Measurements from ENCODE around the gene PLCD1.
"Not testable (repeated sequence)": the region's sequence is repeated elsewhere in the genome, so short reads cannot be mapped to it uniquely, and the experiment has no call there.

PLCD1 gene

DNA sequence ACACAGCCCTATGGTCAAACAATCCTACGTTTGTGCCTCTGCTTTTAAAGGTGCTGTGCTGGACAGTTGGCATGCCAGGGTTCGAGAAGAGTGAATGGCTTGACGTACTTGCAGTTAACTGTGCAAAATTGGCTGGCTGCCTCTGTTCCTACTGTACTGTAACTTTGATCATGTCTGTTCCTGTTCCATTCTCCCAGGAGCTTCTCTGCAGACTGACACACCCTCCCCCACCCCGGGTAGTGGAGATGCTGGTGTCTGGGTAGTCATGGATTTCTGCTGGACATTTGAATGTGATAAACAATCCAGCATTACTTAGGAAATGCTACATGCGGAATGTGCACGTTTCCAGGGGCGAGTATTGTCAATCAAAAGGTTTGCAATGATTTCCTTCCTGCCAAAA lies 45.4 kb downstream of the PLCD1 start:
- DNase-seq: no peak

DNA sequence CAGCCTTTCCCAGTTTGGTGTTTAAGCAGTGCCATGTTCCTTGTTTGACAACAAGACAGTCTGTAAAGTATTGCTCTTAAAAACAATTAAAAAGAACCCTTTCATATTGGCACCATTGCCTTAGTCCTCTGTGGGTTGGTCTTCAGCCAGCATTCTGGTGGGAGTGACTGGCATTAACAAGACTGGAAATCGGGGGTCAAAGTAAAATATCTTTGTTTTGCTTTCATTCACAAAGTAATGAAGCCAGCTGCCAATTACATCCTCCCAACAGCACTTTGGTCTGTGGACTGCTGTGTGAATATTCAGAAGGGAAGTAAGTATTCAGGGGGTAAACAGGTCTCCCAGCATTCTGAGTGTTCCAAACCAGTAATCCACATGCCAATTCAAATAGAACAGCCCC lies 47.1 kb downstream of the PLCD1 start:
- no peak for DNase-seq

DNA sequence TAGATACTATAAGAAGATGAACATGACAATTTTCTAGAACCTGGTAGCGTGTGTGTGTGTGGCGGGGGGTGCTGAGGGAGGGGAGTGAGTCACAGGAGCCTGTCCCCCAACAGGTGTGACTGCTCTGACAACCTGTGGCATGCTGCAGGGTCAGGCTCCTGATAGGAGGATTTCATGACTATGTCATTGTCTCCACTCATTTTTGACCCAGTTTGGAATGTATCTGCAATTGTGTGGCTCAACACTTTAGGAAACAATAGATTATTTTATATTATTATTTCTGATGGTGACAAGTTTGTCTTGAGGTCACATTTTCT lies 48.1 kb downstream of the PLCD1 start:
- DNase-seq: no peak

DNA sequence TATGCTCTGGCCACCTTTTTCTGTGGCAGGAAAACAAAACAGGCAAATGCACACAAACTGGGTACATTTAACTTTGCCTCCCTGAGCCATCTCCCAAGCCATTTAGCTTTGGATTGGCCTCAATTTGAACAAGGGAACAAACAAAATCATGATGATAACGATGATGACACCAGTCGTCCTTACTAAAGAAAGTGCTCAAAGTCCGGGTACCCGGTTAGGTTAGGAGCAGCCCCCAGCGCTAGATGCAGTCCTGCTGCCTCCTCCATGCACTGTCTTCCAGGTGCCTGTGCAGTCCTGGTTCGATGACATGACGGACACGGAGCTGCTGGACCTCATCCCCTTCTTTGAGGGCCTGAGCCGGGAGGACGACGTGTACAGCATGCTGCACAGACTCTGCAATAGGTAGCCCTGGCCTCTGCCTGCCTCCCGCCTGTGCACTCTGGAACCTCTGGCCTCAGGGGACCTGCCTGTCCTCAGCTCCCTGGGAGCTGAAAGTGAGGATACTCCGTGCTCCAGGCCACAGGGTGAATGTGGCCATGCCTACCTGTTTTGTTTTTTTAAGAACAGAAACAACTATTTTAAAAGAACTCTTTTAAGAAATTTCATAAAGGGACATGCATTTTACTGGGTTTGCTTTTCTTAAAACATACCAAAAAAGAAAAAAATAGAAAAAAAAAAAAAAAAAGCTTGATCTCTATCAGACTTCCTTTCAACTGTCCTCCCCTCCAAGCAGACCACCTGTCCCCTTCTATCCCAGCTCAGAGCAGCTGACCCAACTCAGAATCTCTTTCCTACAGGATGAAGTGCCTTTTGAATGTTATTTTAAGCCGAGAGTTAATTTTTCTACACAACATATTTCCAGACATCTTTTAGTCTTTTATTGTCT lies 48.7 kb downstream of the PLCD1 start:
- DNase-seq: no peak

DNA sequence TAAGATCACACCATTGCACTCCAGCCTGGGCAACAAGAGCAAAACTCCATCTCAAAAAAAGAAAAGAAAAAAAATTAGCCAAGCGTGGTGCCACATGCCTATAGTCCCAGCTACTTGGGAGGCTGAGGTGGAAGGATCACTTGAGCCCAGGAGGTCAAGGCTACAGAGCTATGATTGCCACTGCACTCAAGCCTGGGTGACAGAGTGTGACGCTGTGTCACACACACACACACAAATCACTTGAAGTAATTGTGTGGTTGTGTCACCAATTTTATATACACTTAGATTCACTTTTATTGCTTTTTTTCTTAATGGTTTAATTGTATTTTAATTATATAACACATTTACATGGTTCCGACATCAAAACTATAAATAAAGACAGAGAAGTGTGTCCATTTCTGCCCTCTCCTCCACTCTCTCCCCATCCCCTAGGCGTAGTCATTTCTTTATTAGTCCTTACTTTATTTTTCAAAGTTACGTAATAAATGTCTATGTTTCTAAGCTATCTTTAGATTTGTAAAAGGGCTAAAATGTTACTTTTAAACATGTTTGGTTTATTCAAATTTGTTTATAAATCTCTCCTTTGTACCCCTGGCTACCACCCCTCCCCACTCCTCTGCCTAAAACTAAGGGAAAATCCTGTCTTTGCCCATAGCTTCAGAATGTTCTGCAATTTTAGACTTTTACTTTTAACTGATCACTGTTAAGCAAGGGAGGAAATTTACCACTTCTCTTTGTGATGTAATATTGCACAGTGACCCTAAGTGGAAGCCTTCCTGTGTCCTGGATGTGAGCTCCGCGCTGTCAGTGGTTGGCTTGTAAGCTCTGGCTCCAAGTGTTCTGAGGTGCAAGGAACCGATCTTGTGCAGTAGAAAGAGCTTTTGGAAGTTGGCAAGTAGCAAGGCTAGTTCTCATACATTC lies 49.6 kb downstream of the PLCD1 start:
- no peak for DNase-seq

DNA sequence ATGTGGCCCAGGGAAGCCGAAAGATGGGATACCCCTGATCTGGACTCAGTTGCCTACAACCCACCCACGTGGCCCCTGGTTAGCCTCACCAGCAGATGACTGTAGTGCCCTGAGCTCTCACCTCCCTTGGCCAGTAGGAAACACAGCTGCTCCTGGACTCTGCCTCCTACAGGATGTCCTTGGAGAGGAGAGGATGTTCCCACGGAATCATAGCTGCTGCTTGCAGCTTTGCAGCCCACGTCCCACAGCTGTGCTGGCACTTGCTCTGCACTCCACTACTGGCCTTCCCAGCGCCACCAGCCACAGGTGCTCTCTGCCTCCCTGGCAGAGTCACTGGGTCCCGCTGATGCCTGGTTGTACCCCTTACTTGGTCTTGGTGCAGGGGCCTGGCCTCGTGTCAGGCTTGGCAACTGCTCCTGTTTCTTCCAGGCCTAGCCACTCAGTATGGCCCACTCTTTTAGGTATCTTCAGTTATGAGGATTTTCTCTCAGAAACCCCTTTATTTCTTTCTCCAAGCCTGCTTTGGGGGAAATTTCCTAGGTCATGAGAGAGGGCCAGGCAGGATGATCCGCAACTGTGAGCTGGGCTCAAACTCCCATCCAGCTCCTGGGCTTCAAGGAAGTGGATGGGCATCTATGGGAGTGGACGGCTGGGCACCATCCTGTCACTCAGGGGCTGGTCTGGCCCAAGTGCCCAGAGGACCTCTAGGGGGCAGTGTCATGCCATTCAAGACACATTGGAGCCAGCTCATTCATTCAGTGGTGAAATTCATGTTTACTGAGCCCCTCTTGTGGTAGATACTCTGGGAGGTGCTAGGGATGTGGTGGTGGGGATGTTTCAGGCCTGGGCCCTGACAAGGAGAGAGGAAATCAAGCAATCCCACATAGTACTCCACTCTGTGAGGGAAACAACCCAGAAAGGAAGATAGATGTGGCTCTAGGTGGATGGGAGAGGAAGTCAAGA lies 55.0 kb downstream of the PLCD1 start:
- peak; percentile 32 to 67 for DNase-seq

DNA sequence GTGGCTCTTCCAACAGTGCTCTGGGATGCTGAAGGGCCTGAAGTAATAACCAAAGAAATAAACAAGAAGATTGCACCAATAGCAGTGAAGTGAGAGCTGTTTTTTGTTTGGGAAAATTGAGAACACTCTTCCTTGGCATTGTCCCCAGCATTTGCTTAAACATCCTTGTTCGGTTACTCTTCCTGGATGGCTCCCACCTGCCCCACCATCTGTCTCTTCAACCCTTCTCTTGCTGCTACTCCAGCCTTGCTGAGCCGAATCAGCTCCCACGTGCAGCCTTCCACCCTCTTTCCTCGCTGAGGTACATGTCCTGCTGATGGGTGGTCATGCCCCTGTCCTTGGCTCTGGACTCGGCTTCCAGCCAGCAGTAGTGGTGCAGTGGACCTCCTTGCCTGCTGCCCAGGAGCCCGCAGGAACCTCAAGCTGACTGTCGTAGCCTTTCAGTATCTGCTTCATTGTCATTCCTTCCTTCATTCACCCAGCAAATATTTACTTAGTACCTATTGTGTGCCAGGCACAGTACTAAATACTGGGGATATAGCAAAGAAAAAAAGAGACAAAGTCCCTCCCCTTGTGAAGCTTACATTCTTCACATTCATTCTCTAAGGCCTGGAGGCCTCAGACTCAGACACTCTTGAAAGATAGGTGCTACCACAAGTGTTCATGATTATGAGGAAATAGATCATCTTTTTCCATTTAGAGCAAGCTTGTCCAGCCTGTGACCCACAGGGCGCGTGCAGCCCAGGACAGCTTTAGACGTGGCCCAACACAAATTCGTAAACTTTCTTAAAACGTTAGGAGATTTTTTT lies 56.0 kb downstream of the PLCD1 start:
- no peak for DNase-seq

DNA sequence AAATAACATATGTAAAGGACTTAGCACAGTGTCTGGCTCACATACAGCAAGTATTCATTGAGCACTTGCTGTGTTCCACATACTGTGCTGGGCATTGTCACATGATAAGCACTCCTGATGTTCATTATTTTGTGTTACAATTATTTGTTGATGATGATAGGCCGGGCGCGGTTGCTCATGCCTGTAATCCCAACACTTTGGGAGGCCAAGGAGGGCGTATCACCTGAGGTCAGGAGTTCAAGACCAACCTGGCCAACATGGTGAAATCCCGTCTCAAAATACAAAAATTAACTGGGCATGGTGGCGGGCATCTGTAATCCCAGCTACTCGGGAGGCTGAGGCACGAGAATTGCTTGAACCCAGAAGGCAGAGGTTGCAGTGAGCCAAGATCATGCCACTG lies 57.4 kb downstream of the PLCD1 start:
- DNase-seq: not testable (repeated sequence)

DNA sequence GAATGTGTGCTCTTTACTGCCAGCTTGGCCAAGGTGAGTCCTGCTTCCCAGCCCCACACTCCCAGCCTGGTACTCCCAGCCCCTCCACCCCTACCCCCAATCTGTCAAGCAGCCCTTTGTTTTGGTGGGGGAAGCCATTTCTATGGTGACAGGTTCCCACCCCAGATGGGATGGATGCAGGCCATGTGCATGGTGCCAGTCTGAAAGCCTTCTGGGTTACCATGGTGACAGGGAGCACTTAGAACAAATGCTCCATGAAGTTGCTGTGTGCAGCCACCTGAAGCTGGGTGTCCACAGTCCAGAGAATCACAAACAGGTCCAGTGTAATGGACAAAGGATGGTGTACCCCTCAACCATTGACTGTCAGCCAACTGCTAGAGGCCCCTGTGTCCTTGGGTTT lies 58.0 kb downstream of the PLCD1 start:
- DNase-seq: no peak

DNA sequence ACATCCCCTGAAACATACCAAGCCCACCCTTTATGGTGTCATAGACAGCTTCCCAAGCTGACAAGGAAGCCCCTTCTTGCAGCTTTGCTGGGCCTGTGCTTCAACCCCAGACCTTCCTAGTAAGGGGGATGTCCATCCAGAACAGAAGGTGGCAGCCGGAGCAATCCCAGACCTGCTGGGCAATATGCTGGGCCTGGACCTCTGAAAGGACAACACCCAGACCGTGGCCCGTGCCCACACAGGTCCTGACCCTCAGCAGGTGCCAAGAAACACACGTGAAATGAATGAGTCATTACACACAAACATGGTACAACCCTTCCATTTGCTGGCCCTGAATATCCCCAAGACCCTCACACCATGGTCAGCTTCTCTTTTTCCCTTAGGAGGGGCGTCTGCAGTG lies 58.6 kb downstream of the PLCD1 start:
- no peak for DNase-seq

DNA sequence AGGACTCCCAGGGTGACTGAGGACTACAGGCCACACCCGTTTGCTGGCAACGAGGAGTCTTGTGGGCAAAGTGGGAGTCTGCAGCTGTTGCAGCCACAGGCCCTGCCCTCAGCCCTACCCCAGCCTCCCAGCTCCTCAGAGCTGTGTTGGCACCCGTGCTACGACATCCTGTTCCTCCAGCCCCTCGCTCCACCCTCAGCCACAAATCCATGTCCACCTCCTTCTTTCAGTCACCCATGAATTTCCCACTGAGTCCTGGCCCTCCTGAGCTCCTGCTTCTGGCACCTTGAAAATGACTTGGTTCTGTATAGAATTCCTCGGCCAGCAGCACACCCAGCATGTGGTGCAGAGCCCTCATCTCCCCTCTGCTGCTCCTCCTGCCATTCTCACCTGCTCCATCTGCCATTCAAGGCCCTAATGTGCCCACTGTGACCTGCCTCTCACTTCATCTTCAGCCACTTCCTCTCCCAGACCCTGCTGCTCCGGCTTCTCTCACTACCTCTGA lies 59.8 kb downstream of the PLCD1 start:
- no peak for DNase-seq

DNA sequence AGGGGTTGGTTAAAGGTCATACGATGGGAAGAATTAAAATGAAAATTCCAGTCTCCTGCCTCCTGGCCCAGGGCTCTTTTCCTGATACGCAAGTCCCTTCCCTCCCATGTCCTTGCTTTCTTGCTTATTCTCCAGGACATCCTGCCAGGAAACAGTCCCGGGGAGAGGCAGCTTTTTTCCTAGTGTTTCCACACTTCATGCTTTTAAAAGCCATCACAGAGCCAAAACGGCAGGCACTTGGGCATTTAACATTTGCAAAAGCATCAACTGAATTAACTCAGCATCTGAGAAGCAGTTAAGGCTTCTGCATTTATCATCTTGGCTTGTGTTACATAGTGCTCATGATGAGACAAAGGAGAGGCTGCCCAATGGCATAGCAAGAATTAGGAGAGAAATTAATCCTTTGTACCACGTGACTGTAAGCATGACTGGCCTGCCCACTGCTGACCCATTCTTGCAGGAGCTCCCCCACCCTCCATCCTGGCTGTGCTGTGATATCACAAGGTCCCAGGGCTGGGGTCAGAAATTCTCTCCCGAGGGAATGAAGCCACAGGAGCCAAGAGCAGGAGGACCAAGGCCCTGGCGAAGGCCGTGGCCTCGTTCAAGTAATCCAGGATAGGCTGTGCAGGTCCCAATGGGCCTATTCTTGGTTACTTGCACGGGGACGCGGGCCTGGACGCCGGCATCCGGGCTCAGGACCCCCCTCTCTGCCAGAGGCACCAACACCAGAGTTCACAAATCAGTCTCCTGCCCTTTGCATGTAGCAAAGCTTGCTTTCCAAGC lies 60.4 kb downstream of the PLCD1 start:
- DNase-seq: no peak

DNA sequence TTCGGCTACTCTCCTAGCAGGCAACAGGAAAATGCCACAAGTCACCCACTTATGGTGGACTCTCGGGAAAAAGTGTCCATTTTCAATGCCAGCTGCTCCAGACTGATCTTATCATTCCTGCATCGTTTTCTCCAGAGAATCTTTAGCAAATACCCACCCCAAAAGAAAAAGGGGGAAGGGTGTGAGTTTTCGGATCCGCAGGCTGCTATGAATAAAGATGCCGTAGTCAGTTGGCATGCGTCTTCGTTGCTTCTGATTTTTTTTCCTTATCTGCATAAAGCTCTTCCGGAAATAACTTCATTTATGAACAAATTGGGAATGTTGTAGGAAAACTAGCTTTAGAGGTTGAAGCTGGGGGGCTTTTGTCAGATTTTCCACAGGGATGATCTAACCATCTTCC lies 61.2 kb downstream of the PLCD1 start:
- DNase-seq: no peak

DNA sequence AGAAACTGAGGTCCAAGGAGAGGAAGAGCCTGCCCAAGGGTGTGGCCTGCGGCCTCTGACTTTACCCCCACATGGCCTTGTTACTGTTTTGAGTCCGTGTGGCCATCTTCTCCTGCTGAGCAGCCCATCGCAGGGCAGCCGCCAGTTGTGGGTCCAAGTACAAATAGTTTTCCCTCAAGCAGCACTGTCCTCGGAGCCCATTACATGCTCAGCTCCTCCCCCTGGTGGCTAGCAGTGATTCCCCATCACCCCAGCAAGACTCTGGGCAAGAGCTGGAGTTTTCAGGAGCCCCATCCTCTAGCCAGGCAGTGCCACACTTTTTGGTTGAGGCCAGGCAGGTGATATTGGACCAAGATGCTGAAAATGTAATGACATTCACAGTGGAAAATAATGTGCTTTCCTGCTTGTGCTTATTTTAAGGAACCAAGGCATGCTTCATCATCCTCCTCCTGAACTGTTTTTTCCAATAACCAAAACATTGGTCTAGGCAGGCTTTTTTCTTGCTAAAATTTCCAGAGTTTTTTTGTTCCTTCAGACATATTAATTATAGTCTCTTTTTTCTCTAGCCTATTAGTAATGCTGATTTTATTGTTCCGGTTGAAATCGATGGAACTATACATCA lies 62.1 kb downstream of the PLCD1 start:
- DNase-seq: peak; percentile 11 to 56

DNA sequence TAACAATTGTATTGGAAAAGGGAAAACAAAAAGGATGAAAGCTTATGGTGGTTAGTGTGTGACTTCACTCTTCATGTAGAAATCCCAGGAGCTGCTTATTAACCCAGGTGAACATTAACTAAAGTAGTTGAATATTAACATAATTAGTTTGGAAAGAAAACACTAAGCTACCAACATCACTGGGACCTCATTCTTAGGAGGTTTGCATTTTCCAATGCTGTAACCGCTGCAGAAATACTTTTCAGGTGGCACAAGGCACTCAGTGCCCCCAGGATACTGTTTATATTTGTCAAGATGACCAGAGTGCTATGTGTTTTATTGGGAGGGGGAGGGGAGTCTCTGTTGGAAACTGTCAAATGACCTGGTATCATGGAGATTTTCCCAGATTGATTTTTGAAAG lies 64.7 kb downstream of the PLCD1 start:
- DNase-seq: no peak

DNA sequence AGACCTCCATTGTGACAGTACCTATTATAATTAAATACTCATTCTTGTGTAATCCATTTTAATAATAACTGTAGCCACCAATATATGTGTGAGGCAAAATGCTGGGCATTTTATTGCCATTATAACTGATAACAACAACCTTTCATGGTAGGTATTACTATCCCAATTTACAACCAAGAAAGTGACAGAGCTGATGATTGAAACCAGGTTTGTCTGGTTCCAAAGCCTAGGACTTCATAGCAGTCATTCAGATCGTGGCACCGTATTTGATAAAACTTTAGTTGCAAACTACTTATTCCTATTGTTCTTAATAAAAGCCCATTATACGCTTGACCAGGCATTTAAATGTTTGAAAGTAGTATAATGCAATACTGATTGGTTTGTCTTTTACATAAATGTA lies 65.3 kb downstream of the PLCD1 start:
- no peak for DNase-seq

DNA sequence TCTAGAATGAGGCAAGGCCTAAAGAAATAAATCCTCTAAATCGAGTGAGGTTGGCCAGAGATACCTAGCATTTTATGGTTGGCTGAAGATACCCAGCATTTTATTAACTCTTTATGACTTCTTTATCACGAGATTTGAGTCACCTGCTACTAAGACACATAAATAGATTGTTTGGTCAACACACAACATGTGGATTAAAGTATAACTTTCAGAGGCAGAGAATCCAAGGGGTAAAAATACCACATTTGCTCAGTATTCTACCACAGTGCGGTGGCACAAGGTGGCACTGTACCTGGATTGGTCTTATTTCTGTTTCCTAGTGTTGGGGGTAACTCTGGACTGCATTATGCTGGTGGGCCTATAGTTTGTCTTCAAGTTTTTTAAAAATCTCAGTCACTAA lies 65.8 kb downstream of the PLCD1 start:
- DNase-seq: no peak

DNA sequence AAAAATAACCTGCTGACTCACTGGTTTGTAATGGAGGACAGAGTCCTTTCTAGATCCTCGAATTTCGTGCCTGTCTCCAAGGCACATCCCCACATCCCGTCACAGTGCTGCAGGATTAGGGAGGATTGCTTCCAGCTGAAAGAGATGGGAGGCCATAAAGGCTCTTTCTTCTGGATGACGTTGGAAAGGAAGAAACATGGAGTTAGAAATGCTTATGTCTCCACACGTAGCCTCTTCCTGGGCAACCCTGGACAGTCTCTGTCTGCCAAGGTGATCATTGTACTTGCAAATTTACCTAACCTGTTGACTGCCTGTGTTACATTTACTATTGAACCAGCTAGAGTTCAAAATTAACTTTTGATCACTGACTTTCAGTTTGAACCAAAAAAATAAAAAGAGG lies 66.4 kb downstream of the PLCD1 start:
- DNase-seq: no peak

DNA sequence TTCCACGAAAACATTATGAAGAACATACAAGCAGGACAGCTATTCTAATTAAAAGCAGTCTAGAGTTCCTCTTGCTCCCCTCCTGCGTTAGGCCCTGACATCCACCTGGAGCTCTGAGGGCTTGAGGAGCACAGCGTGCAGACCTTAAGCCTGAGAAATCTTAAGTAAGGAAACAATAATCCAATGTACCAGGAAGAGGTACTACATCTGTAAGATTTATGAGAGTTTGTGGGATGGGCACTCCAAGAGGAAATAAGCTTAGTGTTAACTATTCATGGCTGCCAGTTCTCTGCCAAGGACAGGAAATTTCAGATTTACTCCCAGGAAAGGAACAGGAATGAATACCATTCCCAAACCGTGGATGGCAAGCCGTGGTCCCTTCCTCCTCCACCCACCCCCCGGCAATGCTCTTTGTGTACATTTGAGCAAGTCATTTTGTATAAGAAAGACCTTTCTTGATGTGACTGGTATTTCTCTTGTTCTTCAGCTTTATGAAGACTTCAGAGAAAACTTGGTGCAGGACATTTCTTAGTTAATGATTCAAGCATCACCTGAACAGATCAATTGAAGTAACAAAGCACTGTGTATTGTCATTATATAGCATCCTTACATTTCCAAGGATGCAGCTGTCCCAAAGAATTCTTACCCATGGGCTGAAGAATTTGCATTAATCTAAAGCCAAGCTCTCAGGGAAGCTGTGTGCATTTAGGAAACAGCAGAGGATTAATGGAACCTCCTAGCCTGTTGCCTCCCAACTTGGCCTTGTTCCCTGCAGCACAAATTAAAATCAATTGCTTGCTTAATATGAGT lies 67.6 kb downstream of the PLCD1 start:
- no peak for DNase-seq

DNA sequence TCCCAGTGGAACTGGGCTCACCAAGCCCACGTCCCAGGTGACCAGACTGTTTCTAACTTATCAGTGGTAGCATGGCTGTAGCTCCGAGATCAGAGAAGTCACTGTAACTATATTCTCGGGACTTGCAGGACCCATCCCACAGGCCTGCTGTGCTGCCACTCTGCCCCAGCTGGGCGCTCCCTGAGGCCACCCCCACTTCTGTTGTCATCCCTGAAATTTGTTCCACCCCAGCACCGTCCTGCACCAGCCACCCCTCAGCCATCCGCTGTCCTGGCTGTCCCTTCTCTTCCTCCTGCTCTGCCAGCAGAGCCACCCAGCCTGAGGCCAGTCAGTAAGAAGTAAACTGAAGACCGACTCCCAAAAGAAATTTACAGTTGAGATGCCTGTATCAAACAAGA lies 71.9 kb downstream of the PLCD1 start:
- no peak for DNase-seq
